Smooth muscle cell of the brain vasculature (primary cell): Measurements from ENCODE around the gene NMT1.

ENCODE experiments used
- DNase-seq: peaks from one replicate; pipeline ENCODE4 v3.0.0-alpha.2; 2012; ENCODE audit warnings: low read depth, low spot score

Gene NMT1

GRCh38 chr17:45135192-45135977 is 74.3 kb downstream of the NMT1 start, which contains the start of gene ACBD4:
Gene ACBD4 (plus strand): TSS chr17:45135687. CDS start chr17:45136145, 458 bp downstream.
- peak; percentile 94 for DNase-seq

GRCh38 chr17:45135978-45136791 is 75.1 kb downstream of the NMT1 start:
- no peak for DNase-seq

GRCh38 chr17:45136846-45137560 is 75.9 kb downstream of the NMT1 start:
- no peak for DNase-seq

- no peak for DNase-seq
These were observed 76.6 kb downstream of the NMT1 start for GRCh38 chr17:45137561-45138305.

- DNase-seq: no peak
These were observed 77.9 kb downstream of the NMT1 start for GRCh38 chr17:45138911-45139532.

- no peak for DNase-seq
These were observed 78.4 kb downstream of the NMT1 start for GRCh38 chr17:45139533-45139920.

- no peak for DNase-seq
These were observed 82.1 kb downstream of the NMT1 start for GRCh38 chr17:45143094-45143670.

GRCh38 chr17:45143767-45144198 is 82.7 kb downstream of the NMT1 start:
- no peak for DNase-seq

- DNase-seq: no peak
These were observed 83.3 kb downstream of the NMT1 start for GRCh38 chr17:45144199-45145034.

- no peak for DNase-seq
These were observed 83.9 kb downstream of the NMT1 start for GRCh38 chr17:45145035-45145389.

- no peak for DNase-seq
These were observed 85.0 kb downstream of the NMT1 start for GRCh38 chr17:45146166-45146565.

- no peak for DNase-seq
These were observed 85.4 kb downstream of the NMT1 start for GRCh38 chr17:45146592-45146889.

- no peak for DNase-seq
These were observed 85.9 kb downstream of the NMT1 start for GRCh38 chr17:45146890-45147580.

GRCh38 chr17:45147581-45148182 is 86.6 kb downstream of the NMT1 start:
- no peak for DNase-seq

- peak; percentile 99 for DNase-seq
These were observed 87.3 kb downstream of the NMT1 start, which contains the start of gene HEXIM1 for GRCh38 chr17:45148183-45149036. Gene HEXIM1 (plus strand): TSS chr17:45148475. CDS start chr17:45149191, 716 bp downstream.

GRCh38 chr17:45149037-45149668 is 88.0 kb downstream of the NMT1 start:
- DNase-seq: no peak
